GM12878 (cell line): ENCODE results near the gene ANO2.

Source experiments
- CBFB ChIP-seq: IDR thresholded peaks from 2 replicates; pipeline ENCODE4 v1.6.1; 2016; ENCODE audit warnings: antibody characterized with exemption, low read depth
- GATAD2B ChIP-seq: fragments of 450-650 bp; conservative IDR thresholded peaks from 2 replicates; pipeline ENCODE4 v1.6.1; 2017; ENCODE audit warnings: low read depth, mild to moderate bottlenecking, moderate library complexity
- IKZF1 ChIP-seq: fragments of 450-650 bp; conservative IDR thresholded peaks from 2 replicates; pipeline ENCODE4 v1.6.1; 2017; ENCODE audit warnings: antibody characterized with exemption, mild to moderate bottlenecking
- NFXL1 ChIP-seq: fragments of 450-650 bp; IDR thresholded peaks from 2 replicates; pipeline ENCODE4 v1.6.1; 2017; ENCODE audit warnings: antibody characterized with exemption, mild to moderate bottlenecking, borderline replicate concordance
- NR2F1 ChIP-seq: fragments of 450-650 bp; conservative IDR thresholded peaks from 2 replicates; pipeline ENCODE4 v1.6.1; 2017; ENCODE audit warnings: mild to moderate bottlenecking
- POLR2A ChIP-seq: IDR thresholded peaks from 2 replicates; pipeline ENCODE4 v1.6.1; 2011; ENCODE audit warnings: low read depth, mild to moderate bottlenecking, low read length
- TF ChIP-seq, protein P1 (sequence below), 3 experiments: IDR thresholded peaks in 2 of 3; conservative IDR thresholded peaks in 1 of 3; 2 replicates each; pipeline ENCODE4 v1.5.1; 2011; ENCODE audit warnings: low read depth in 3 of 3, low read length in 3 of 3, mild to moderate bottlenecking in 3 of 3, control low read depth in 2 of 3, moderate library complexity in 2 of 3, inconsistent platforms in 1 of 3, mixed read lengths in 1 of 3; ENCODE audit not compliant: control insufficient read depth in 2 of 3, insufficient read depth in 1 of 3; ENCODE audit errors: extremely low read depth in 1 of 3

DNA sequence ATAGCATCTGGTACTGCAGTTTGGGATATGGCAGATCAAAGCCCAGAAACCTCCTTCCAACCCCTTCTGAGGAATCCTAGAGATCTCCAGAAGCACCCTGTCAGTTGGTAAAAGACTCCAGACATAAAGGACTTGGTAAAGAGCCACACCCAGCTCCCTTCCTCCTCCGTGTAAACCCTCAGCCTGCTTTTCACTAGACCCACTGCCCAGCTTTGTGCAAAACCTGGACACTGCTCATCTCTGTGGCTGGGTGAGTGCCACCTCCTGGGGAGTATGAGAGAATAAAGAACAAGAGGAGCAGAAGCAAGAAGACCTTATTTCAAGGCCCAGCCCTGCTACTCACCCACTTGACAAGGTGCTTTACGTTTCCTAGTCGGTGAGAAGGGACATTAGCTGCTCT, 33.0 kb downstream of the ANO2 start:
- TF ChIP-seq NR2F1 (no peak), IKZF1 (no peak), POLR2A (no peak), CBFB (no peak), GATAD2B (no peak), NFXL1 (no peak)
- TF ChIP-seq, protein P1, sequence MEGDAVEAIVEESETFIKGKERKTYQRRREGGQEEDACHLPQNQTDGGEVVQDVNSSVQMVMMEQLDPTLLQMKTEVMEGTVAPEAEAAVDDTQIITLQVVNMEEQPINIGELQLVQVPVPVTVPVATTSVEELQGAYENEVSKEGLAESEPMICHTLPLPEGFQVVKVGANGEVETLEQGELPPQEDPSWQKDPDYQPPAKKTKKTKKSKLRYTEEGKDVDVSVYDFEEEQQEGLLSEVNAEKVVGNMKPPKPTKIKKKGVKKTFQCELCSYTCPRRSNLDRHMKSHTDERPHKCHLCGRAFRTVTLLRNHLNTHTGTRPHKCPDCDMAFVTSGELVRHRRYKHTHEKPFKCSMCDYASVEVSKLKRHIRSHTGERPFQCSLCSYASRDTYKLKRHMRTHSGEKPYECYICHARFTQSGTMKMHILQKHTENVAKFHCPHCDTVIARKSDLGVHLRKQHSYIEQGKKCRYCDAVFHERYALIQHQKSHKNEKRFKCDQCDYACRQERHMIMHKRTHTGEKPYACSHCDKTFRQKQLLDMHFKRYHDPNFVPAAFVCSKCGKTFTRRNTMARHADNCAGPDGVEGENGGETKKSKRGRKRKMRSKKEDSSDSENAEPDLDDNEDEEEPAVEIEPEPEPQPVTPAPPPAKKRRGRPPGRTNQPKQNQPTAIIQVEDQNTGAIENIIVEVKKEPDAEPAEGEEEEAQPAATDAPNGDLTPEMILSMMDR (IDR thresholded peaks at IDR 0.05 in 2 of 3, conservative IDR thresholded peaks at IDR 0.05 in 1 of 3; ENCODE audit: control insufficient read depth in 2 of 3, extremely low read depth in 1 of 3, insufficient read depth in 1 of 3, low read depth in 3 of 3, low read length in 3 of 3), result no peak
